Stimulated activated CD4-positive, alpha-beta T cell treated with anti-CD3 and anti-CD28 coated beads, Interleukin-2, amount 100 ng/mL, for 4 hours (primary cell): ENCODE data around the gene BPIFA3.
"Not testable (repeated sequence)": the region's sequence is repeated elsewhere in the genome, so short reads cannot be mapped to it uniquely, and the experiment has no call there.

Experiments
- DNase-seq: peaks from one replicate; pipeline ENCODE4 v3.0.0-alpha.2; 2020; ENCODE audit warnings: low read depth

BPIFA3 gene

GRCh38 chr20:33217052-33217451 is at the start of gene BPIFA3:
BPIFA3 (plus strand) TSS chr20:33217352; CDS start chr20:33217537, 185 bp downstream.
- no peak for DNase-seq

DNA sequence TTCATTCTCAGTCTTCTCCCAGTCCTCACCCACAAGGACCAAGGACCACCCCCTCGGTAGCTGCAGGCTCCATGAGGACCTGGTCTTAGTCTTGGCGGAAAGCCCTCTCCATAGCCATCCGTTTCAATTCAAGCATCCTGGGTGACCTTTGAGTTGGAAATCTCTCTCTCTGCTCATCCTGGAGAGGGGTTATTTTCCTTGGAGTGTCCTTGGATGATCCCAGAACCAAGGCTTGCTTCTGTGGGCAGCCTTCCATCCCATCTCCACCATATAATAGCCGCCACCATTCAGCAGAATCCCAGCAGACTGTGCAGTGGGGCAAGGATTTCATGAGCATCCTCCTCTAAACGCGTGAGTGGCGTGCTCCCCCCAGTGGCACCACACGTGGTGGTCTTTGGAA is 49.3 kb upstream of the BPIFA3 start, which contains the start of gene BPIFA2:
Gene BPIFA2, plus strand, starts transcription at position 301 of the 400 bp plus-strand sequence. CDS start 987 bp downstream, outside the sequence.
- DNase-seq = no peak

- DNase-seq = no peak
Measured at GRCh38 chr20:33169176-33169794, 47.9 kb upstream of the BPIFA3 start.

DNA sequence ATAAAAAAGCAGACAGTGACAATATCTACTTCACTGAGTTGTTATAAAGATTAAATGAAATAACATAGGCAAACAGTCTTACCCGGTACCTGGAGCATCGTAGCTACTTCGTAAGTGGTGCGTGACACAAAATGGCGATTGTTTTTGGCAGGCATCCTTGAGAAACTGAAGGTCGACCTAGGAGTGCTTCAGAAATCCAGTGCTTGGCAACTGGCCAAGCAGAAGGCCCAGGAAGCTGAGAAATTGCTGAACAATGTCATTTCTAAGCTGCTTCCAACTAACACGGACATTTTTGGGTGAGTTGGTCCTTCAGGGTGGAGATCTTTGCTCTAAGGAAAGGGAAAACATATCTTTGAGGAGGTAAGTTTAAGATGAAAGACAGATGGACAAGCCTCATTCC is 44.4 kb upstream of the BPIFA3 start:
- DNase-seq = no peak

- no peak for DNase-seq
Measured at GRCh38 chr20:33175123-33175522, 42.0 kb upstream of the BPIFA3 start.

- no peak for DNase-seq
Measured at GRCh38 chr20:33176101-33176500, 41.1 kb upstream of the BPIFA3 start.

DNA sequence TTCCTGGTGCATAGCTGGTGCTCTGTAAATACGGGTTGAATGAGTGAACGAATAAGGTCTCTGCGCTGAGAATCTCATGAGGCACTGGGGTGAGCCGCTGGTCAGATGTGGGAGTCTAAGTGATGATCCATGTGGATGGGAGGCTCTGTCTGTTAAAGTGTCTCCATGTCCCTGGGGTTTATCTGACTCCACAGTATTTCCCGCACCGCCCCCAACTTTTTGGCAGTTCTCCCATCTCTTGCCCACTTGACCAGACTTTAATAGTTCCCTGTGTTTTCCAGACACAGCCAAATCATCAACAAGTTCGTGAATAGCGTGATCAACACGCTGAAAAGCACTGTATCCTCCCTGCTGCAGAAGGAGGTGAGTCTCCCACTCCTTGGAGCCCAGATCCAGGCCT is 39.3 kb upstream of the BPIFA3 start:
- DNase-seq = no peak

- DNase-seq = no peak
Measured at GRCh38 chr20:33178726-33179125, 38.4 kb upstream of the BPIFA3 start.

GRCh38 chr20:33180169-33180568 is 37.0 kb upstream of the BPIFA3 start:
- DNase-seq = no peak

DNA sequence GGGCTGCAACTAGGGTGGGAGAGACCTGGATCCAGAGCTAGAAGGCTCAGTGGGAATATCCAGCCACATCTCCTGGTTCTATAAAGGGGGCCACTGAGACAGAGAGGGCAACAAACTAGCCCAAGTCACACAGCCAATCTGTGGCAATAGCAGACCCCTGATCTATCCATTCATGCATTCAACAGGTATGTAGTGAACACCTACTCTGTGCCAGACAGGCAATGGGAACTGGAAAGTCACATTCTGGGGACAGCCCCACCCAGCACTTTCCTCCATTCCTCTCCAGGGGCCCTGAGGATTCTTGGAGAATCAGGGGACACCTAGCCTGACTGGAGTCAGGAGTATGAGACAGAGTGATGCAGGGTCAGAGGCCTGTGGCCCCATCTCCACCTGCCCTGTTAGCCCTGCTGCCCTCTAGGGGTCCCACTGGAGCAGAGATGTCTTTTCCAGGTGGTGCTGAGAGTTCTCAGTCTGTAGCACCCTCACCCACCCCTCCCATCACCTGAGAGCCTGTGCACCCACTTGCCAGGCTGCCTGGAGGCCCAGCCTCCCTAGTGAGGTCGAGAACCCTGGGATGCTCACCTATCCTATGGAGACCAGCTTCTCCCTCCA is 35.6 kb upstream of the BPIFA3 start:
- no peak for DNase-seq

GRCh38 chr20:33183312-33183711 is 33.8 kb upstream of the BPIFA3 start:
- DNase-seq = no peak

- not testable (repeated sequence) for DNase-seq
Measured at GRCh38 chr20:33185031-33185590, 32.0 kb upstream of the BPIFA3 start.

DNA sequence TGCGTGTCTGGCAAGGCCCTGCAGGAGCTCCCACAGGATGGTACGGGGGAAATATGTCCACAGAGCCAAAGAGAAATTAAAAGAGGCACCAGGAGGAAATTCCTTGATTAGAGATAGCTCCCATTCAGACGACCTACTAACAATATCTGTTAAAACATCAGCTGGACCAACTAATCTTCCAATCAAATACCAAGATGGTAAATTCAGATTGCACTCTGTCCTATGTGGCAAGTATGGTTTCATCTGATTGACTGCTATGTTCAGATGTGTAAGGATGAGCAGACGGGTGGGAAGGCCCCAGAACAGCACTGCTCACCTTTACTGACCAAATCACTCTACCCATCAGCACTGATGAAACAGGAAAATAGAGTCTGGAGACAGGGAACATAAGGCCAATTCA is 29.7 kb upstream of the BPIFA3 start:
- no peak for DNase-seq

DNA sequence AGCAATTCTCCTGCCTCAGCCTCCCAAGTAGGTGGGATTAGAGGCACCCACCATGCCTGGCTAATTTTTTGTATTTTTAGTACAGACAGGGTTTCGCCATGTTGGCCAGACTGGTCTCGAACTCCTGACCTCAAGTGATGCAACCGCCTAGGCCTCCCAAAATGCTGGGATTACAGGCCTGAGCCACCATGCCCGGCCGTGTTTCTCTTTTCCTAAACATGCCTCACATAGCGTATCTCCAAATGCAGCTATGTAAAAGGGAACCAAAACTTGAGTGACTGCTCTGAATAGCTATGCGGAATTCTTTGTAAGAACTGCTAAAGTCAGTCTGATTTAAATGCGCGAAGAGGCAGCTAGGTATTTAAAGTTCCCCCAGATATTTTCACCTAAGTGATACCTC is 28.7 kb upstream of the BPIFA3 start:
- DNase-seq = no peak

DNA sequence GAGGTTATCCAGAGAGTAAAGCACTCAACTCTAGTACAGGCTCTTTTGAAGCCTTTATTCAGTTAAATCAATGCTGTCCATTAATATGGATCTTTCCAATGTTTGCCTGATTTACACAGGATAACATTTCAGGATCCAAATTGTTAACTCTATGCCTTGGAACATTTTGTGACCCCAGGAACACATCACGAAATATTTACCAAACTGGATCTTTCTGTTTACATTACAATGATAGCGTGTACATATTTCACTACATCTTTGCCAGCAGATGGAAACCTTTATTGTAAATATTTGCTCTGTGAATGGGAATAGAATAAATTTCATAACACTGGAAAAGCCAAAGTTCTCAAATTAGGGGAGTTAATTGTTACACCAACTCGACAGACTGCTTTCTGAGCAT is 25.7 kb upstream of the BPIFA3 start:
- no peak for DNase-seq

DNA sequence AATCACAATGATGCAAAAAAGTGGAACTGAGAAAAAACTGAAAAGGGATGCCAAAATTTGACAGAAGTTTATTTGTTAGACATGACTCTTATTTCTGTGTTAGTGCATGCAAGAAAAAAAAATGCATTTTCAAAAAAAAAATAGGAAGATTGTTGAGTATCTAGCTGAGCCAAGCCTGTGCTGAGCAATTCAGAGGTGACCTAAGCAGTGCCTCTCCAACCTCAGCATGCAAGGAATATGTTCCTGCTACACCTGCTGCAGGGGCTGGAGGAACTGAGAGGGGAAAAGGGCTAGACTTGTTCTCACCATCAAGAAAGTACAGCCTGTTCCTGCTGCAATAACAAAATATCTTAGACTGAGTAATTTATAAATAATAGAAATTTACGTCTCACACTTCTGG is 25.2 kb upstream of the BPIFA3 start:
- no peak for DNase-seq

GRCh38 chr20:33192912-33193501 is 24.1 kb upstream of the BPIFA3 start:
- DNase-seq = no peak

- DNase-seq = no peak
Measured at GRCh38 chr20:33199026-33199425, 18.1 kb upstream of the BPIFA3 start.

- DNase-seq = no peak
Measured at GRCh38 chr20:33202451-33202850, 14.7 kb upstream of the BPIFA3 start.

DNA sequence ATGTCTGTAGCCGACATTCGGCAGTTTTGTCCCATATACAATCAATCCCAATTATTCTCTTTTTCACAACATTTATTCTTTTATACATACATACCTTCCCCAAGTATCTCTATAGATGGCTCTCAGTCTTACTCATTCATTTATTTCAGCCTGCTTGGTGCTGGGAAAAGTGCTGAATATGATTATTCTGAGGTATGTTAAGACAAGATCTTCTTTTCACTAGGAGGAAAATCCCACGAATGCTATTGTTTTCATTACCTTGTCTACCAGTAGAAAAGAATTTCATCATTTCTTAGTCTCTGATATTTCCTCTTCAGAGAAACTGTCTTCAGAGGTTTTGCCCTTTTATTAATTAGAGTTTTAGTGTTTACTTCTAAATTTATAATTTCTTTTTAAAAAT is 13.7 kb upstream of the BPIFA3 start:
- DNase-seq = no peak

- no peak for DNase-seq
Measured at GRCh38 chr20:33209789-33210188, 7.4 kb upstream of the BPIFA3 start.

DNA sequence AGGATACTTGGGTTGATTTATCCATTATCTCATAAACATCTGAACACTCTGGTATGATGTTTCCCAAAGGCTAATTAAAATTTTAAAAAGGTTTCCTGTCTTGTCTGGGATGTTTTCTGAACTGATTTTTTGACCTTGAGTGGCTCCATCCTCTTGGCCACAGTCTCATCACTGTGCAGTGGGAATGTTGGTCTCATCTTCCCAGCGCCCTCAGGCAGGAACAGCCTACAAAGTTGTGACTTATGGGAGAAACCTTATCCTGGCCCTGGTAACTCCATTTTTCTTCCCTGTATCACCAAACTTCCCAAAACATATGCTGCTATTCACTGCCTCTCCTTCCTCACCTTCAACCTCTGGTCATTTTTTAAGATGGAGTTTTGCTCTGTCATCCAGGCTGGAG is 6.8 kb upstream of the BPIFA3 start:
- no peak for DNase-seq

DNA sequence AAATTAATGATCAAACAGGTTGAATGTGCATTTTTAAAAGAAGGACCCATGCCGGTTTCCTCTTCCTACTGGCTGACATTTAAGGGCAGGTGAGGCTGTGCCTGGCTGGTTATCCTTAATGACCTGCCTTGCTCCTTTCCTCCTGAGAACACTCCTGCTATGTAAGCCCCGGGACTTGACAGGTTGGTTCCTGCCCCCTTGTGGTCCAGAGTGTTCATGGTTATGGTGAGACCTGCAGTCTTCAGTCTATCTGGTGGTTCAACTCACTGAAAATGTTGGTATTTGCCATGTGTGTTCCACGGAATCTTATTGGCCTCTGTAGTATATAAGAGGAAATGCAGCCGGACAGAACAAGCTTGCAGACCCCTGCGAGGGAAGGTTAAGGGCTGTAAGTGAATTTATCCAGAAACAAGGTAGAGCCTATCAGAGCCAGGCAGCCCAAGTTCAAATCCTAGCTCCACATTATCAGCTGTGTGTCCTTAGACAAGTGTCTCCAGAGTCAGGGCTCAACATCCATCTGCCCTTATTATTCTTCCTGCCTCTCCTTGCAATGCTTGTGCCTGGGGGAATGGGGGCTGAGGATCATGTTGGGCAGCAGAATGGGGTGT is 5.2 kb upstream of the BPIFA3 start:
- no peak for DNase-seq
